Mesendoderm (in vitro differentiated cells): ENCODE results near the gene HOXC13.

Experiments
- DNase-seq: peaks from one replicate; pipeline ENCODE4 v3.0.0; 2013
- H2AK5ac ChIP-seq: 2 replicates; pipeline ENCODE4 v1.6.1; 2013; ENCODE audit warnings: low read length, inconsistent platforms
- H2BK120ac ChIP-seq: 2 replicates; pipeline ENCODE4 v1.6.1; 2013; ENCODE audit warnings: low read depth, mild to moderate bottlenecking, low read length, moderate library complexity, mixed read lengths
- H2BK15ac ChIP-seq: replicated peaks from 2 replicates; pipeline ENCODE4 v1.6.1; 2013; ENCODE audit warnings: low read depth, mild to moderate bottlenecking, moderate library complexity
- H2BK5ac ChIP-seq: 2 replicates; pipeline ENCODE4 v1.6.1; 2013; ENCODE audit warnings: low read length, inconsistent platforms
- H3K18ac ChIP-seq: 2 replicates; pipeline ENCODE4 v1.6.1; 2013; ENCODE audit warnings: mild to moderate bottlenecking, low read length, mixed read lengths
- H3K23ac ChIP-seq: one replicate; pipeline ENCODE4 v1.6.1; 2013; ENCODE audit warnings: low read length
- H3K27ac ChIP-seq: 2 replicates; pipeline ENCODE4 v1.5.1; 2013; ENCODE audit warnings: low read depth, mild to moderate bottlenecking, inconsistent platforms, low read length, moderate library complexity
- H3K27me3 ChIP-seq: 2 replicates; pipeline ENCODE4 v1.6.1; 2013; ENCODE audit warnings: low read length, control low read depth, mild to moderate bottlenecking, inconsistent platforms; ENCODE audit not compliant: insufficient read depth, poor library complexity
- H3K36me3 ChIP-seq: 2 replicates; pipeline ENCODE4 v1.6.1; 2013; ENCODE audit warnings: low read length, inconsistent platforms; ENCODE audit not compliant: control insufficient read depth, insufficient read depth
- H3K4ac ChIP-seq: one replicate; pipeline ENCODE4 v1.6.1; 2013; ENCODE audit warnings: low read depth, mild to moderate bottlenecking, low read length, moderate library complexity
- H3K4me1 ChIP-seq: 2 replicates; pipeline ENCODE4 v1.6.1; 2013; ENCODE audit warnings: low read depth, low read length, inconsistent platforms; ENCODE audit not compliant: control insufficient read depth
- H3K4me2 ChIP-seq: 2 replicates; pipeline ENCODE4 v1.6.1; 2013; ENCODE audit warnings: low read length
- H3K4me3 ChIP-seq: 2 replicates; pipeline ENCODE4 v1.5.1; 2013; ENCODE audit warnings: mild to moderate bottlenecking, low read length
- H3K56ac ChIP-seq: one replicate; pipeline ENCODE4 v1.6.1; 2013; ENCODE audit warnings: low read length
- H3K79me1 ChIP-seq: 2 replicates; pipeline ENCODE4 v1.6.1; 2013; ENCODE audit warnings: low read length, inconsistent platforms
- H3K79me2 ChIP-seq: 2 replicates; pipeline ENCODE4 v1.6.1; 2013; ENCODE audit warnings: mild to moderate bottlenecking, low read length; ENCODE audit not compliant: control insufficient read depth, insufficient read depth
- H3K9ac ChIP-seq: 2 replicates; pipeline ENCODE4 v1.6.1; 2013; ENCODE audit warnings: low read length, inconsistent platforms
- H4K5ac ChIP-seq: one replicate; pipeline ENCODE4 v1.6.1; 2013; ENCODE audit warnings: low read length
- H4K8ac ChIP-seq: one replicate; pipeline ENCODE4 v1.6.1; 2013; ENCODE audit warnings: low read depth, mild to moderate bottlenecking, control low read depth, low read length, moderate library complexity
- WGBS: extraction: QIAGEN DNeasy Blood & Tissue Kit; methylation state at CpG from one replicate; pipeline ENCODE4 v1.1.7; 2013; ENCODE audit warnings: low lambda C conversion rate, missing lambda C conversion rate; ENCODE audit not compliant: insufficient coverage; ENCODE audit errors: extremely low coverage; 5-methylcytosine and 5-hydroxymethylcytosine counted together

The HOXC13 gene

DNA sequence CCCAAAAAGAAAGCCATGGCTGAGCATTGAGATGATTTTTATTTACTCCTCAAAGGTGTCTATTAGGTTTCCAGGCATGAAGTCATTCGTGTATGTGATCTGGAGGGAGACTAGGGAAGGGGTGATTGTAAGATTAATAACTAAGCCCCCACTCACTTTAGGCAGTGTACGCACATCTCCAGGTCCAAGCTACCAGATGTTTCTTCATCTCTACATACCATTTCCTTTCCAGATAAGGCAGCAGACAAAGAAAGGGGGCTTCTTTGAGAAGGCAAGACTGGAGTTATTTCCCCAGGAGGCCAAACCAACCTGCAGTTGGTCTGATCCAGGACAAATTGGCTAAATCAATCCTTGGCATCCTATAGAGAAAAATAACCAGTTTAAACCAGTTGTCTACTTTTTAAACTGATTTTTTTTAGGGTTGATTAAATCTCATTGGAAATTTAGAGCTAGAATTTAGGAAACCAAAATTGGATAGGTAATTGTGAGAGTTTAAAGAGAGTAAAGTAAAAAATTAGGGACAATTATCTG, 3.9 kb downstream of the HOXC13 start:
- Histone ChIP-seq H3K79me1 (no peaks in the 10 kb centered on the region), H3K4me2 (no peak overlapping the region), H3K27ac (no peak overlapping the region), H2BK120ac (no peak overlapping the region), H3K79me2 (no peaks in the 10 kb centered on the region), H3K36me3 (no peaks in the 10 kb centered on the region), H4K5ac (no peak overlapping the region), H3K27me3 (peaks cover 86% of the 10 kb centered on the region), H3K4ac (no peak overlapping the region), H2AK5ac (no peak overlapping the region), H3K23ac (no peak overlapping the region), H3K18ac (no peak overlapping the region), H3K9ac (no peak overlapping the region), H2BK5ac (no peak overlapping the region), H2BK15ac (no peak overlapping the region), H4K8ac (no peak overlapping the region), H3K4me3 (no peak overlapping the region), H3K56ac (no peak overlapping the region), H3K4me1 (no peaks in the 10 kb centered on the region)
- no CpG with 5 or more reads among the region's 2 CpGs for WGBS
- no peak for DNase-seq

DNA sequence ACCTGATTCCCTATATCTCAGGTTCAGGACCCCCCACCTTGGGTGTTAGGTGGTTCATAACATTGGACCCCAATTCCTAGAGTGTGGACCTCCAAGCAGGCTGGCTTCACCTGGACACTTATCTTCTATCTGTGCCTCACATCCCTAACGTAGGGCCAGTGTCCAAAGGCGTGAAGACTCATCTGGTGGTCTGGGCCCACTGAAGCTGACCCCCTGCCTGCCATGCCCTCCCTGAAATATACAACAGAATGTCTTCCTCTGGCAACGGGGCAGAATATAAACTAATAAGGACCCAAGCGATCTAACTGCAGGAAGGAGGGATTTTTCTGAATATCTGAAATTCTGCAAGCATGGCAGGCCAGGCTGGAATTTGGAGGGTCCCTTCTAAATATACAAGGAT, 5.6 kb downstream of the HOXC13 start:
- Histone ChIP-seq H3K27me3 (peaks cover 83% of the 10 kb centered on the region), H2AK5ac (no peak overlapping the region), H3K4me3 (no peak overlapping the region), H2BK15ac (no peak overlapping the region), H3K23ac (no peak overlapping the region), H3K79me1 (no peaks in the 10 kb centered on the region), H3K79me2 (no peaks in the 10 kb centered on the region), H3K56ac (no peak overlapping the region), H2BK5ac (no peak overlapping the region), H3K18ac (no peak overlapping the region), H3K4me1 (no peaks in the 10 kb centered on the region), H3K9ac (no peak overlapping the region), H3K4ac (no peak overlapping the region), H4K8ac (no peak overlapping the region), H4K5ac (no peak overlapping the region), H3K36me3 (no peaks in the 10 kb centered on the region), H2BK120ac (no peak overlapping the region), H3K4me2 (no peak overlapping the region), H3K27ac (no peak overlapping the region)
- no CpG with 5 or more reads among the region's 4 CpGs for WGBS
- DNase-seq, result no peak

DNA sequence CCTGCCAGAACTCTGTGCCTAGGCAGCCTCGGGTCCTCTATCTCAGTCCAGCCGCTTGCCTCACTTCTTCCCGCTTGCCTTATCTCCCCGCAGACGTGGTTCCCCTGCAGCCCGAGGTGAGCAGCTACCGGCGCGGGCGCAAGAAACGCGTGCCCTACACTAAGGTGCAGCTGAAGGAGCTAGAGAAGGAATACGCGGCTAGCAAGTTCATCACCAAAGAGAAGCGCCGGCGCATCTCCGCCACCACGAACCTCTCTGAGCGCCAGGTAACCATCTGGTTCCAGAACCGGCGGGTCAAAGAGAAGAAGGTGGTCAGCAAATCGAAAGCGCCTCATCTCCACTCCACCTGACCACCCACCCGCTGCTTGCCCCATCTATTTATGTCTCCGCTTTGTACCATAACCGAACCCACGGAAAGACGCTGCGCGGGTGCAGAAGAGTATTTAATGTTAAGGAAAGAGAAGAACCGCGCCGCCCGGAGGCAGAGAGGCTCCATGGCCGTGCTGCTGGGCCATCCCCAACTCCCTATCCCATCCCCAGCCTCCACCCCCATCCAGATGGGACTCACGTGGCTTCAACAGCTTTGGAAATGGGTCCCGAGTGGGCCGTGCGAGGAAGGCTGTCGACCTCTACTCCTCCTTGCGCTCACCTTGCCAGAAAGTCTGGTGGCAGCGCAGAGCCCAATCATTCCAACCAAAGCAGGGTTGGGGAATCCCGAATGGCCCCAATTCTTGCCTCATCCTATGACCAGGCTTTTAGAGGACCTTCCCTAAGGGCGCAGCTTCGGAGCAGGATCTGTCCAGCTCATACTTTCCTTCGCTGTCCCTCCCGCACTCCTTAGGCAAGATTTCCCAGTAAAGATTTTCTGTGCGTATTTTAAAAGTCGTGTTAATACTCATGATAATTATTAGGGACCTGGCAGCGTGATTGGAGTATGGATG, 6.5 kb downstream of the HOXC13 start:
- Histone ChIP-seq H2BK5ac (no peak overlapping the region), H3K4me3 (no peak overlapping the region), H3K23ac (no peak overlapping the region), H3K36me3 (no peaks in the 10 kb centered on the region), H4K5ac (no peak overlapping the region), H2BK120ac (no peak overlapping the region), H3K4me2 (no peak overlapping the region), H3K79me2 (no peaks in the 10 kb centered on the region), H3K56ac (no peak overlapping the region), H3K18ac (no peak overlapping the region), H3K27me3 (peaks cover 83% of the 10 kb centered on the region), H3K4ac (no peak overlapping the region), H3K4me1 (no peaks in the 10 kb centered on the region), H3K79me1 (no peaks in the 10 kb centered on the region), H3K9ac (no peak overlapping the region), H4K8ac (no peak overlapping the region), H3K27ac (no peak overlapping the region), H2BK15ac (no peak overlapping the region), H2AK5ac (no peak overlapping the region)
- DNase-seq, result no peak
- WGBS, result no CpG with 5 or more reads among the region's 51 CpGs

DNA sequence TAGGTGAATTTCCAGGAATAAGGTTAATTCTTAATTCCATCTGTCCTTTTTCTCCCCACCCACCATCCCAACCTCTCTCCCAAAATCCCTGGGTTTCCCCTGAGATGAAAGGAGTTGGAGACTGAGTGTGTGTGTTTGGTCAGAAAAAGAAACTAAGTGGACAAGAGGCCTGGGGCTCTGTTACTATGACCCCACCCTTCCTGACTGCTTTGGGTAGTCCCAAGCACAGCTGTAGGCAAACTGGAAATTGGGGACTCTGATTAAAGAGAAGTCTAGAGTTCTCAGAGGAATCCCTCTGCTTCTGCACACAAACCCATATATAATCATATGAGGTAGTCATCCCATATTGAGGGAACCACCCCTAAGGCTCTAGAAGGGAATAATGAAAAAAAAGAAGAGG, 9.1 kb downstream of the HOXC13 start:
- Histone ChIP-seq H3K9ac (no peak overlapping the region), H3K79me2 (no peaks in the 10 kb centered on the region), H3K4me2 (no peak overlapping the region), H2BK15ac (no peak overlapping the region), H2BK5ac (no peak overlapping the region), H3K79me1 (no peaks in the 10 kb centered on the region), H3K27ac (no peak overlapping the region), H4K8ac (no peak overlapping the region), H2AK5ac (no peak overlapping the region), H3K4ac (no peak overlapping the region), H4K5ac (no peak overlapping the region), H3K27me3 (peaks cover 88% of the 10 kb centered on the region), H3K4me1 (no peaks in the 10 kb centered on the region), H2BK120ac (no peak overlapping the region), H3K23ac (no peak overlapping the region), H3K4me3 (no peak overlapping the region), H3K18ac (no peak overlapping the region), H3K56ac (no peak overlapping the region), H3K36me3 (no peaks in the 10 kb centered on the region)
- DNase-seq, result no peak

DNA sequence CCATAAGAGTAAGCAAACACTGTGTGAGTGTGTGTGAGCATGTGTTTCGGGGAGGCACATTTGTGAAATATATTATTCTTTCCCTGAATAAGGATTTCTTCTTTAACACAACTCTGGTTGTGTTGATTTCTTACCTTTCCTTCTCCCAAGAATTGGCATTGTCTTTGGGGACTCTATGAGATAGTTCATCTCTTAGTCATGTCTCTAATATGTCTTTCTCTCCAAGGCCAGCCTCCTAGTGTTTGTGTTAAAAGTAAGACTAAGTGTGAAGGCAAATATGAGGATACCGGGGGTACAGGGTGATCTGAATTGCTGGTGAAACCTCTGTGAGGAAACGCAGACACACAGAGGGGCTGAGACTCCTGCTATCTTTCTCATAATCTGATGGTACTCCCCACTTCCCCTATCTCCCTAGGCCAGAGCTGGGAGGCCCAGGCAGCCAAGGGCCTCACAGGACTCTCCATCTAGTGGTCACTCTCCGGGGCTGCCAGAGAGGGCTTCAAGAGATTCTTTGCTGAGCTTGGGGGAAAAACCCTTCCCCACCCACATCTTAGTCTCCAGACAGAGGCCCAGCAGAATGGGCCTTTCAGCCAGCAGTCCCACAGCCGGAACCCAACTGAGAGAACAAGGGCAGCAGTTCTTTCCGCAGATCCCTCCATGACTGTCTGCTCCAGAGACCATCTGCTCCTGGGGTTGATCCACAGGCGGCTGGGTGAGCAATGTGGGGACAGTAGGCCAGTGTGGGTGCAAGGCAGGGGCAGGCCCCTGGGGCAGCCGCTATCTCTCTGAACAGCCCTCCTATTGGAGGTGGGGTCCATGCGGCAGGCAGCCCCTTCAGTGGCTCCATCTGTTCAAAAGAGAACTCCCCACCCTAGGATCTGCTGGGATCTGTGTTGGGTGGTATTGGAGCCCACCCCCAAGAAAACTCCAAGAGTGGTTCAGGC, 10.3 kb downstream of the HOXC13 start:
- H4K5ac ChIP-seq, result no peak overlapping the region
- no peaks in the 10 kb centered on the region for H3K4me1 ChIP-seq
- no peak for DNase-seq
- no CpG with 5 or more reads among the region's 9 CpGs for WGBS
- no peak overlapping the region for H3K4me3 ChIP-seq
- no peak overlapping the region for H3K18ac ChIP-seq
- H3K4ac ChIP-seq, result no peak overlapping the region
- H3K9ac ChIP-seq, result no peak overlapping the region
- H3K36me3 ChIP-seq, result no peaks in the 10 kb centered on the region
- H3K23ac ChIP-seq, result no peak overlapping the region
- H2BK15ac ChIP-seq, result no peak overlapping the region
- H4K8ac ChIP-seq, result no peak overlapping the region
- H3K4me2 ChIP-seq, result no peak overlapping the region
- no peaks in the 10 kb centered on the region for H3K79me1 ChIP-seq
- no peak overlapping the region for H3K27ac ChIP-seq
- no peak overlapping the region for H2BK120ac ChIP-seq
- H3K27me3 ChIP-seq, result peaks cover 93% of the 10 kb centered on the region
- no peak overlapping the region for H2BK5ac ChIP-seq
- H2AK5ac ChIP-seq, result no peak overlapping the region
- no peaks in the 10 kb centered on the region for H3K79me2 ChIP-seq
- H3K56ac ChIP-seq, result no peak overlapping the region
